ENCODE results near the gene DGLUCY. TPM values are rescaled to one million over a fixed set of nuclear protein-coding genes. Genes with fewer than 3 reads are reported as not detected.

The DGLUCY gene
- total and polyA plus RNA-seq, 2 of the 13 experiments (the other 11 are each of a cell fraction or from before 2014, with no cell fraction given), result 14.8 to 36.3 TPM

GRCh38 chr14:91261986-91262549 lies 148.2 kb downstream of the DGLUCY start:
- POLR2A ChIA-PET, result no interaction called here

GRCh38 chr14:91263329-91263728 lies 149.5 kb downstream of the DGLUCY start:
- no peak for DNase-seq (ENCODE audit: low spot score)
- Histone ChIP-seq H3K79me2 (ENCODE audit: insufficient read depth, low read length) (no peaks in the 10 kb centered on the region), H3K9me3 (ENCODE audit: low read length) (no peaks in the 10 kb centered on the region), H3K4me1 (ENCODE audit: insufficient read depth, low read length) (peaks cover 20% of the 10 kb centered on the region), H3K9ac (ENCODE audit: insufficient read depth, low read depth, low read length) (no peak overlapping the region), H4K20me1 (ENCODE audit: insufficient read depth, low read length) (no peaks in the 10 kb centered on the region), H3K36me3 (replicated peaks in 1 of 2; ENCODE audit: control insufficient read depth in 1 of 2, insufficient read depth in 2 of 2, low read length in 2 of 2) (no peaks in the 10 kb centered on the region), H3K27me3 (ENCODE audit: control insufficient read depth in 1 of 2, insufficient read depth in 2 of 2, low read length in 2 of 2) (peaks cover 7 to 27% of the 10 kb centered on the region in 2 experiments; a peak in 4 of 5 replicates), H3K4me2 (ENCODE audit: low read depth, low read length) (no peak overlapping the region), H3K4me3 (replicated peaks in 1 of 3; ENCODE audit: insufficient read depth in 1 of 3, low read depth in 2 of 3, low read length in 3 of 3) (no peak overlapping the region), H3K27ac (ENCODE audit: extremely low read length, insufficient read depth, low read length) (no peak overlapping the region), H2AFZ (ENCODE audit: low read length) (no peak overlapping the region)
- in situ Hi-C loops (cut with HindIII; ENCODE audit: extremely low pct_ligation_motif_present, low pct_unique_long_range_greater_than_20kb), result no loop called here
- BruUV-seq (replicated peaks), result no TSS peak
- intact Hi-C loops (cut with micrococcal nuclease; ENCODE audit: unreplicated experiment), result no loop called here
- POLR2A ChIA-PET, result no interaction called here
- FAIRE-seq, result no peak
- no peak for ATAC-seq
- CTCF ChIA-PET (ENCODE audit: low intra/inter-chr PET ratio, low total read pairs), result no interaction called here
- 83% methylated on average over 2 of the region's 2 CpGs for WGBS (ENCODE audit: low lambda C conversion rate)
- TF ChIP-seq MYNN (CRISPR knock-in tag; IDR thresholded peaks at IDR 0.05; ENCODE audit: low read depth), result no peak
- TF ChIP-seq SRF (IDR thresholded peaks at IDR 0.05; ENCODE audit: low read depth, low read length), result no peak
- no peak for TF ChIP-seq NR0B2 (CRISPR knock-in tag; IDR thresholded peaks at IDR 0.05)

More at GRCh38 chr14:91261986-91262549, 148.2 kb downstream of the DGLUCY start:
- DNase-seq (ENCODE audit: low spot score) (no peak), FAIRE-seq (no peak), ATAC-seq (no peak)
- Histone ChIP-seq H3K4me1 (ENCODE audit: insufficient read depth, low read length) (peaks cover 22% of the 10 kb centered on the region), H2AFZ (ENCODE audit: low read length) (no peak overlapping the region), H3K4me2 (ENCODE audit: low read depth, low read length) (no peak overlapping the region), H3K9ac (ENCODE audit: insufficient read depth, low read depth, low read length) (no peak overlapping the region), H3K27me3 (ENCODE audit: control insufficient read depth in 1 of 2, insufficient read depth in 2 of 2, low read length in 2 of 2) (peaks cover 7 to 39% of the 10 kb centered on the region in 2 experiments; a peak in 4 of 5 replicates), H3K4me3 (replicated peaks in 1 of 3; ENCODE audit: insufficient read depth in 1 of 3, low read depth in 2 of 3, low read length in 3 of 3) (no peak overlapping the region), H3K9me3 (ENCODE audit: low read length) (no peaks in the 10 kb centered on the region), H3K36me3 (replicated peaks in 1 of 2; ENCODE audit: control insufficient read depth in 1 of 2, insufficient read depth in 2 of 2, low read length in 2 of 2) (no peaks in the 10 kb centered on the region), H3K79me2 (ENCODE audit: insufficient read depth, low read length) (no peaks in the 10 kb centered on the region), H3K27ac (ENCODE audit: extremely low read length, insufficient read depth, low read length) (no peak overlapping the region), H4K20me1 (ENCODE audit: insufficient read depth, low read length) (no peaks in the 10 kb centered on the region)
- 33% methylated on average over 11 of the region's 11 CpGs for WGBS (ENCODE audit: low lambda C conversion rate)
- CTCF ChIA-PET (ENCODE audit: low intra/inter-chr PET ratio, low total read pairs), result no interaction called here
- intact Hi-C loops (cut with micrococcal nuclease; ENCODE audit: unreplicated experiment) (no loop called here), in situ Hi-C loops (cut with HindIII; ENCODE audit: extremely low pct_ligation_motif_present, low pct_unique_long_range_greater_than_20kb) (no loop called here)
- no TSS peak for BruUV-seq (replicated peaks)
- TF ChIP-seq ATF7 (IDR thresholded peaks at IDR 0.05) (0 out of 2 replicates have a peak, but pooled peaks have one; percentile 5), ATF7 (CRISPR knock-in tag; IDR thresholded peaks at IDR 0.05) (no peak), TRIM24 (CRISPR knock-in tag; IDR thresholded peaks at IDR 0.05) (no peak), ZNF263 (CRISPR knock-in tag; IDR thresholded peaks at IDR 0.05) (no peak), EZH2 (conservative IDR thresholded peaks at IDR 0.05; ENCODE audit: low read depth, low read length) (no peak), ELF3 (CRISPR knock-in tag; IDR thresholded peaks at IDR 0.05) (no peak)

Data from HepG2 (cell line).